Fibroblast of upper back skin (primary cell): Measurements from ENCODE around the gene NDUFA7.
"Not testable (repeated sequence)": the region's sequence is repeated elsewhere in the genome, so short reads cannot be mapped to it uniquely, and the experiment has no call there.

Experiments
- DNase-seq: peaks from one replicate; pipeline ENCODE4 v3.0.0-alpha.2; 2013

The NDUFA7 gene

GRCh38 chr19:8341504-8341903 lies 20.3 kb upstream of the NDUFA7 start:
- DNase-seq, result not testable (repeated sequence)

- DNase-seq, result no peak
Measured at GRCh38 chr19:8340341-8341096, 19.3 kb upstream of the NDUFA7 start.

- DNase-seq, result no peak
Measured at GRCh38 chr19:8338835-8339234, 17.7 kb upstream of the NDUFA7 start.

GRCh38 chr19:8337728-8338127 lies 16.6 kb upstream of the NDUFA7 start:
- DNase-seq, result no peak

GRCh38 chr19:8336660-8337059 lies 15.5 kb upstream of the NDUFA7 start:
- no peak for DNase-seq

- DNase-seq, result no peak
Measured at GRCh38 chr19:8336072-8336569, 14.9 kb upstream of the NDUFA7 start.

- DNase-seq, result no peak
Measured at GRCh38 chr19:8335343-8336071, 14.3 kb upstream of the NDUFA7 start.

GRCh38 chr19:8334458-8335342 lies 13.5 kb upstream of the NDUFA7 start:
- DNase-seq, result no peak

GRCh38 chr19:8333767-8334457 lies 12.7 kb upstream of the NDUFA7 start:
- DNase-seq, result no peak

GRCh38 chr19:8332976-8333766 lies 12.0 kb upstream of the NDUFA7 start:
- DNase-seq, result no peak

- DNase-seq, result no peak
Measured at GRCh38 chr19:8331263-8331845, 10.2 kb upstream of the NDUFA7 start.

- no peak for DNase-seq
Measured at GRCh38 chr19:8329996-8330395, 8.8 kb upstream of the NDUFA7 start.

GRCh38 chr19:8325454-8325853 lies 4.3 kb upstream of the NDUFA7 start:
- DNase-seq, result no peak

- no peak for DNase-seq
Measured at GRCh38 chr19:8324186-8325050, 3.2 kb upstream of the NDUFA7 start.

- no peak for DNase-seq
Measured at GRCh38 chr19:8323781-8324185, 2.6 kb upstream of the NDUFA7 start.

- no peak for DNase-seq
Measured at GRCh38 chr19:8322638-8322997, 1.4 kb upstream of the NDUFA7 start.

GRCh38 chr19:8321986-8322637 lies 937 bp upstream of the NDUFA7 start:
- no peak for DNase-seq

GRCh38 chr19:8320564-8321066 lies 560 bp downstream of the NDUFA7 start:
- DNase-seq, result no peak

GRCh38 chr19:8319807-8320520 lies 1.2 kb downstream of the NDUFA7 start:
- DNase-seq, result no peak
